Fibroblast of mammary gland (primary cell): ENCODE data around the gene CACNA1S.

Experiments used
- DNase-seq: peaks from one replicate; pipeline ENCODE4 v3.0.0-alpha.2; 2010; ENCODE audit warnings: low read depth
- H3K4me3 ChIP-seq: 2 replicates; pipeline ENCODE4 v1.5.1; 2011; ENCODE audit warnings: low read depth, mild to moderate bottlenecking, low read length, moderate library complexity; ENCODE audit not compliant: control insufficient read depth
- CTCF ChIP-seq: conservative IDR thresholded peaks from 2 replicates; pipeline ENCODE4 v1.5.1; 2011; ENCODE audit warnings: low read depth, low read length, inconsistent platforms; ENCODE audit not compliant: control insufficient read depth, insufficient read depth

CACNA1S gene

GRCh38 chr1:201007481-201007880 lies 104.7 kb downstream of the CACNA1S start:
- no peak for DNase-seq
- no peak overlapping the region for H3K4me3 ChIP-seq
- TF ChIP-seq CTCF = no peak

- no peak overlapping the region for H3K4me3 ChIP-seq
- DNase-seq = no peak
- no peak for TF ChIP-seq CTCF
Observed at GRCh38 chr1:201006450-201006849, 105.8 kb downstream of the CACNA1S start.

- no peak overlapping the region for H3K4me3 ChIP-seq
- DNase-seq = no peak
- no peak for TF ChIP-seq CTCF
Observed at GRCh38 chr1:201004732-201005131, 107.5 kb downstream of the CACNA1S start.

- no peak for TF ChIP-seq CTCF
Observed at GRCh38 chr1:201004154-201004553, 108.1 kb downstream of the CACNA1S start.

GRCh38 chr1:201002510-201002909 lies 109.7 kb downstream of the CACNA1S start:
- no peak for TF ChIP-seq CTCF
- no peak overlapping the region for H3K4me3 ChIP-seq
- no peak for DNase-seq

More at GRCh38 chr1:201004154-201004553, 108.1 kb downstream of the CACNA1S start:
- no peak overlapping the region for H3K4me3 ChIP-seq
- DNase-seq = no peak

- no peak overlapping the region for H3K4me3 ChIP-seq
- DNase-seq = no peak
- TF ChIP-seq CTCF = no peak
Observed at GRCh38 chr1:201001962-201002361, 110.3 kb downstream of the CACNA1S start.

GRCh38 chr1:201000391-201000790 lies 111.8 kb downstream of the CACNA1S start:
- no peak for TF ChIP-seq CTCF
- H3K4me3 ChIP-seq = no peak overlapping the region
- no peak for DNase-seq
